Parathyroid adenoma (tissue), 2 donors: ENCODE measurements around the gene LPA.

Source experiments
- H2AFZ ChIP-seq: fragments of 300-600 bp; sonication (generic); one replicate; pipeline ENCODE4 v1.7.0; 2017; ENCODE audit warnings: antibody characterized with exemption, mild to moderate bottlenecking
- H3K27ac ChIP-seq: fragments of 300-600 bp; sonication (generic); one replicate; pipeline ENCODE4 v1.7.0; 2017
- H3K27me3 ChIP-seq: fragments of 300-600 bp; sonication (generic); one replicate; pipeline ENCODE4 v1.7.0; 2017; ENCODE audit warnings: low read length; ENCODE audit not compliant: control insufficient read depth, insufficient read depth
- H3K36me3 ChIP-seq: fragments of 300-600 bp; sonication (generic); one replicate; pipeline ENCODE4 v1.7.0; 2017; ENCODE audit warnings: low read length; ENCODE audit not compliant: control insufficient read depth, insufficient read depth
- H3K4me1 ChIP-seq: fragments of 300-600 bp; sonication (generic); one replicate; pipeline ENCODE4 v1.7.0; 2017; ENCODE audit warnings: control low read depth
- H3K4me2 ChIP-seq: fragments of 300-600 bp; sonication (generic); one replicate; pipeline ENCODE4 v1.7.0; 2017; ENCODE audit warnings: low read length
- H3K4me3 ChIP-seq: fragments of 300-600 bp; sonication (generic); one replicate; pipeline ENCODE4 v1.7.0; 2017; ENCODE audit warnings: low read depth, low read length
- H3K79me2 ChIP-seq: fragments of 300-600 bp; sonication (generic); one replicate; pipeline ENCODE4 v1.7.0; 2017; ENCODE audit warnings: control low read depth
- H3K9ac ChIP-seq: fragments of 300-600 bp; sonication (generic); one replicate; pipeline ENCODE4 v1.7.0; 2017; ENCODE audit warnings: mild to moderate bottlenecking
- H3K9me3 ChIP-seq: fragments of 300-600 bp; sonication (generic); one replicate; pipeline ENCODE4 v1.7.0; 2017; ENCODE audit warnings: low read length; ENCODE audit not compliant: control insufficient read depth
- TF ChIP-seq, protein P1 (sequence below): fragments of 300-600 bp; sonication (generic); IDR thresholded peaks from one replicate; pipeline ENCODE4 v1.7.0; 2017; ENCODE audit warnings: antibody characterized with exemption, mild to moderate bottlenecking
- donor health status: primary hyperparathyroidism.

Gene LPA

DNA sequence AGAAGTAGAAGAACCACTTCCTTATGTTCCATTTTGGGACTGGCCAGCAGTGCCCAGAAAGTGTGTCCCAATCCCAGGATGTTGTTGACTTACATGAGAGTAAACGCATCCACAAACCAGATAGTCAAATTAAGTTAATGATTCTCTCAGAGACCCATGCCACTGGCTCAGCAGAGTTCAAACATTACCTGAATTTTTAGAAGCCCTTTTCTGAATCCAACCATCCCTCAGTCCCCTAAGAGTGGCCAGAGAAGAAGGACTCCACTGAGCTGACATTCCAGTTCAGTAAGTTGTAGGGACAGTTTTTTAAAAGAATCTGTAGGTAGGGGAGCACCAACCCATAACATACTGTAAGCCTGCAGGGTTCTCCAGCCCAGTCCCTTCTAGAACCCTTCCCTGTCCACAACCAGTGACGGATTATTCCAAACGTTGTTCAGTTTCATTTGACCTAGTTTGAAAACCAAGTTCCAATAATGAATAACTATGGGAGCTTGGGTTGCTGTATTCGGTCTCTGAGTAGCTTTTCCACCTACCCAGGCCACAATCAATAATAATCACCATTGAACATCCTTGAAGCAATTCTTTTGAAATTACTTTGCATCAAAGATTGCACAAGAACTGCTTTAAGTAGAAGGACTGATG lies 153.0 kb downstream of the LPA start:
- H3K27me3 ChIP-seq = no peaks in the 10 kb centered on the region
- no peak overlapping the region for H3K4me2 ChIP-seq
- no peak overlapping the region for H3K4me3 ChIP-seq
- H3K36me3 ChIP-seq = no peaks in the 10 kb centered on the region
- no peaks in the 10 kb centered on the region for H3K4me1 ChIP-seq
- no peak overlapping the region for H3K27ac ChIP-seq
- TF ChIP-seq, protein P1, sequence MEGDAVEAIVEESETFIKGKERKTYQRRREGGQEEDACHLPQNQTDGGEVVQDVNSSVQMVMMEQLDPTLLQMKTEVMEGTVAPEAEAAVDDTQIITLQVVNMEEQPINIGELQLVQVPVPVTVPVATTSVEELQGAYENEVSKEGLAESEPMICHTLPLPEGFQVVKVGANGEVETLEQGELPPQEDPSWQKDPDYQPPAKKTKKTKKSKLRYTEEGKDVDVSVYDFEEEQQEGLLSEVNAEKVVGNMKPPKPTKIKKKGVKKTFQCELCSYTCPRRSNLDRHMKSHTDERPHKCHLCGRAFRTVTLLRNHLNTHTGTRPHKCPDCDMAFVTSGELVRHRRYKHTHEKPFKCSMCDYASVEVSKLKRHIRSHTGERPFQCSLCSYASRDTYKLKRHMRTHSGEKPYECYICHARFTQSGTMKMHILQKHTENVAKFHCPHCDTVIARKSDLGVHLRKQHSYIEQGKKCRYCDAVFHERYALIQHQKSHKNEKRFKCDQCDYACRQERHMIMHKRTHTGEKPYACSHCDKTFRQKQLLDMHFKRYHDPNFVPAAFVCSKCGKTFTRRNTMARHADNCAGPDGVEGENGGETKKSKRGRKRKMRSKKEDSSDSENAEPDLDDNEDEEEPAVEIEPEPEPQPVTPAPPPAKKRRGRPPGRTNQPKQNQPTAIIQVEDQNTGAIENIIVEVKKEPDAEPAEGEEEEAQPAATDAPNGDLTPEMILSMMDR = no peak
- no peaks in the 10 kb centered on the region for H3K79me2 ChIP-seq
- H3K9me3 ChIP-seq = no peaks in the 10 kb centered on the region
- H3K9ac ChIP-seq = no peak overlapping the region
- no peak overlapping the region for H2AFZ ChIP-seq

DNA sequence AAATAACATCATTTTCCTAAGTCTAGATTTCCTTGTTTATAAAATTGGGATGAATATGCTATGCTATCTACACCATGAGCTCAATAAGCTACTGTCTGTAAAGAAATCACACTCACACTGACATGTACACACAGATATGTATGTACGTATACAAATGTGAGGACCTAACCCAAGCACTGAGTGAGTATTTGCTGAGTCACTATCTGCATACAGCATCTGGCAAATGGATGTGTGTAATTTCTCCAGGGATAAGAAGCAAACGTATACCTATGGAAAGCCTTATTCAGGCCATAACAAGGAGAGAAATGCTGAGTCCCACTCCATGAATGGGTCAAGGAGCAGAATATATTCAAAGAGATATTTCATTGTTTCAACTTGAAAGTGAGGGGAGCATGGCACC lies 153.9 kb downstream of the LPA start:
- no peak overlapping the region for H3K27ac ChIP-seq

DNA sequence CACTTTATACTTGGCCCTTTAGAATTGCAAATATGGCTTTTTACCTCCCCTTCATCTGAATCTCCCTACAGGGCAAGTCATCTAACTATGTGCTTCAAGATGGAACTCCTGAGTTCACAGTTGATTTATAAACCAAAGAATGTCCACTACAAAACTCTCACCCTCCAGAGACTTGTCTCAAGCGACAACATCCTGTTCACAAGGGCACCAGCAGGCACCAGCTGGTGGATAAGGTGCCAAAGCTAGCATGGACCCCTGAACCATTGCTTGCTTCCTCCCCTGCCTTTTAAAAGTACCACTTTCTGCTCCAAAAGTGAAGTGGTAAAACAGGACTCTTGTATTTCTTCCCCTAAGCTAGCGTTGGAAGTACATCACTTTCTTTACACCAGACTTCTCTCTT lies 154.5 kb downstream of the LPA start:
- TF ChIP-seq, protein P1 = no peak
- H3K4me2 ChIP-seq = no peak overlapping the region
- H3K79me2 ChIP-seq = no peaks in the 10 kb centered on the region
- H3K4me1 ChIP-seq = no peaks in the 10 kb centered on the region
- H3K9me3 ChIP-seq = no peaks in the 10 kb centered on the region
- no peak overlapping the region for H3K27ac ChIP-seq
- no peak overlapping the region for H3K9ac ChIP-seq
- H3K27me3 ChIP-seq = no peaks in the 10 kb centered on the region
- no peak overlapping the region for H2AFZ ChIP-seq
- no peaks in the 10 kb centered on the region for H3K36me3 ChIP-seq
- no peak overlapping the region for H3K4me3 ChIP-seq

More for the DNA sequence above, 153.9 kb downstream of the LPA start:
- TF ChIP-seq, protein P1 = no peak
- Histone ChIP-seq H2AFZ (no peak overlapping the region), H3K4me2 (no peak overlapping the region), H3K9ac (no peak overlapping the region), H3K27me3 (no peaks in the 10 kb centered on the region), H3K36me3 (no peaks in the 10 kb centered on the region), H3K4me1 (no peaks in the 10 kb centered on the region), H3K4me3 (no peak overlapping the region), H3K79me2 (no peaks in the 10 kb centered on the region), H3K9me3 (no peaks in the 10 kb centered on the region)

DNA sequence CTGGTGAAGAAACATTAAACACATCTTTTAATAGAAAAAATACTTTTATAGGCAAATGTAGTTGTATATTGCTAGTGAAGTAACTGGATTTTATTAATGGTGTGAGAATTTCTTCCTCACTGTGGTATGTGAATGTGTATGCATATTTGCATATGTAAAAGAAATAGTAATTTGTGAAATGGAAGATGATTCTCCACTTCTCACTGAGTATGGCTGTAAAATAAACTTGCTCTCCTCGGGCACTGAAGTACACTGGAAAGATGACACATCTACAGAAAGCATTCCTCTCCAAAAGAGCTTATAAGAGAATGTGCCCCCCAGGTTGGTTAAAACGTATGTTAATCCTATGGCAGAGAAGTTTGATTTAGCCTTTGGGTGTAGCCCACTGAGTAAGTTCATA lies 155.5 kb downstream of the LPA start:
- H3K36me3 ChIP-seq = no peaks in the 10 kb centered on the region
- H3K27ac ChIP-seq = no peak overlapping the region
- H3K27me3 ChIP-seq = no peaks in the 10 kb centered on the region
- H3K4me3 ChIP-seq = no peak overlapping the region
- no peak overlapping the region for H2AFZ ChIP-seq
- TF ChIP-seq, protein P1 = no peak
- H3K4me1 ChIP-seq = no peaks in the 10 kb centered on the region
- H3K4me2 ChIP-seq = no peak overlapping the region
- no peak overlapping the region for H3K9ac ChIP-seq
- no peaks in the 10 kb centered on the region for H3K79me2 ChIP-seq
- H3K9me3 ChIP-seq = no peaks in the 10 kb centered on the region

DNA sequence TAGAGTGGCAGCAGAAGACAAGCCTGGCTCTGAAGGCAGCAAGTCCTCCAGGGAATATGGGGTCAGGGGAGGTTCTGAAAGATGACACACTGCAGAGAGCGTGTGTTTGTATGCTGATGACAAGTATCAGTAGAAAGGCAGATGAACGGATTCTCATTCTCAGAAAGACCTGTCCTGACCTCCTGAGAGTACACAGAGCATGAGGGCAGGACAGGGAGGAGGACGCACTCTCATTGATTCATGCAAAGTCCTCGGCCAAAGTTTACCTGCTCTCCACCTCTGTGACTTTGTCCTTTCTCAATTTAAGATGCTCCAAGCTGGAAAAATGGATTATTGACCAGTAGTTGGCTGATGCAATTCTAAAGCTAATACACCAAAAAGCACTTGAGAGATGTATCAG lies 156.7 kb downstream of the LPA start:
- no peaks in the 10 kb centered on the region for H3K27me3 ChIP-seq
- H3K79me2 ChIP-seq = no peaks in the 10 kb centered on the region
- H2AFZ ChIP-seq = no peak overlapping the region
- no peak overlapping the region for H3K9ac ChIP-seq
- H3K4me1 ChIP-seq = no peaks in the 10 kb centered on the region
- TF ChIP-seq, protein P1 = no peak
- H3K36me3 ChIP-seq = no peaks in the 10 kb centered on the region
- H3K4me2 ChIP-seq = no peak overlapping the region
- H3K4me3 ChIP-seq = no peak overlapping the region
- H3K27ac ChIP-seq = no peak overlapping the region
- no peaks in the 10 kb centered on the region for H3K9me3 ChIP-seq
